ENCODE data around the gene HBG2.
"Not testable (repeated sequence)": the region's sequence is repeated elsewhere in the genome, so short reads cannot be mapped to it uniquely, and the experiment has no call there.

Gene HBG2

DNA sequence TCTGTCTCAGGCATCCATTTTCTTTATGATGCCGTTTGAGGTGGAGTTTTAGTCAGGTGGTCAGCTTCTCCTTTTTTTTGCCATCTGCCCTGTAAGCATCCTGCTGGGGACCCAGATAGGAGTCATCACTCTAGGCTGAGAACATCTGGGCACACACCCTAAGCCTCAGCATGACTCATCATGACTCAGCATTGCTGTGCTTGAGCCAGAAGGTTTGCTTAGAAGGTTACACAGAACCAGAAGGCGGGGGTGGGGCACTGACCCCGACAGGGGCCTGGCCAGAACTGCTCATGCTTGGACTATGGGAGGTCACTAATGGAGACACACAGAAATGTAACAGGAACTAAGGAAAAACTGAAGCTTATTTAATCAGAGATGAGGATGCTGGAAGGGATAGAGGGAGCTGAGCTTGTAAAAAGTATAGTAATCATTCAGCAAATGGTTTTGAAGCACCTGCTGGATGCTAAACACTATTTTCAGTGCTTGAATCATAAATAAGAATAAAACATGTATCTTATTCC lies 26.1 kb upstream of the HBG2 start:
- no peak for DNase-seq

DNA sequence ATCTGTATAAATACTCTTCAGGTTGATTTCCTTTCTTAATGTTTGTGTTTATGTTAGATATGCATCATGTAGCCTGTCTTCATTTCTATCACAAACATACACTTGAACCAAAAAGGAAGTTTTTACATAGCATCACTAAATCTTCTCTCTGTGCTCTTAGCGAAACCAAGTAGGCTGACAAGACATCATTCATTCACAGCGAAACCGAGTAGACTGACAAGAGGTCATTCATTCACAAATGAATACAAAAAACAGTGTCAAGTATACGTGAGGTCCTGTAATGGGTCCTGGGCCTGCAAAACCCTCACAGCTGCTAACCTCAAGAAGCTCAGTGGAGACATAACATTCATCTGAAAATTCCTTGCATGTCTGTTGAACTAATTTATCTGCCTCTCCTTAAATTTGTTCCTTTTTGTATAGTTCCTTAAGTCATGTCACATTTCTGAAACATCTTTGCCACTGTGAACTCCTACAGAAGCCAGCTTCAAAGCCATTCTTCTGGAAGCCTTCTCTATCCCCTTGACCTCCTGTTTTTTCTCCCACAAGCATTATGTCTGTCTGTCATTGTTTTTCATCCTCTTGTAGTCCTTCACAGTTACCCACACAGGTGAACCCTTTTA lies 25.0 kb upstream of the HBG2 start:
- DNase-seq: no peak

DNA sequence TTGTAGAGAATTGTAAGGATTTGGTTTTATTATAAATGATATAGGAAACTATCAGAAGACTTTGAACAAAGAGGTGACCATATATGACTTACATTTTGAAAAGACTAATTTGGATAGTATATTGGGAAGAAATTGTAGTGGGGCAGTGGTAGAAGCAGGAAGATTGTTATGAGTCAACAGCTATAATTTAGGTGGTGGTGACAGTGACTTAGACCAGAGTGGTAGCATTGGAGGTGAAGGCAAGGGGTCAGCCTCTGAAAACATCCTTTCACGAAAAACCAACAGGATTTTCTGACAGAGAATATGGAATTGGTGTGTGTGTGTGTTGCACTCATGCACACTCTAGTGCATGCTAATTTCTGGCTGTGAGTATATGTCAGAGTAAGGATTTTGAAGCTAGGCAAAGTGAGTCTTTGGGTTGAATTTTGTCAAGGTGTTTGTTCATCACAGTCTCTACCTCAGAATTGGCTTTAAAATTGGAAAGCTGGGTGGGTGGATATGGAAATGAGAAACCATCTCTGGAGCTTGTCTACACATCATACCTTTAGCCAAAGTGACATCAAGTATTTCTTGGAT lies 23.3 kb upstream of the HBG2 start:
- DNase-seq: no peak

DNA sequence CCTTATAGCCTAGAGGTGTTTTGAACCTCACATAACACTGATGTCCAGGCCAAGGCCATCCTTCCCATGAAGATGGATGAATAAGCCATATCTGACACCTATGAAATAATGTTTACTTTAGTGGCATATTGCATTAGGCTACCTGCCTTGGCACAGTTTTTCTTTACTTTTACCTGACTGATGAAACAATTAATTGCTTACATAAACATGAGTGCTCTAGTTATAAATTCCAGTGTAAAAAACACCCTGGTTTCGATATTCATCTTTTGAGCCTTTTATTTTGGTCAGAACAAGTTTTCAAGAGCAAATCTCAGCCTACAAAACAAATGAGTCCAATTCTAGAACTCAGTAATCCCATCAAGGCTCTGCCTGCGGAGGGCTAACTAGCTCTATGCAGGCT lies 22.1 kb upstream of the HBG2 start:
- no peak for DNase-seq

DNA sequence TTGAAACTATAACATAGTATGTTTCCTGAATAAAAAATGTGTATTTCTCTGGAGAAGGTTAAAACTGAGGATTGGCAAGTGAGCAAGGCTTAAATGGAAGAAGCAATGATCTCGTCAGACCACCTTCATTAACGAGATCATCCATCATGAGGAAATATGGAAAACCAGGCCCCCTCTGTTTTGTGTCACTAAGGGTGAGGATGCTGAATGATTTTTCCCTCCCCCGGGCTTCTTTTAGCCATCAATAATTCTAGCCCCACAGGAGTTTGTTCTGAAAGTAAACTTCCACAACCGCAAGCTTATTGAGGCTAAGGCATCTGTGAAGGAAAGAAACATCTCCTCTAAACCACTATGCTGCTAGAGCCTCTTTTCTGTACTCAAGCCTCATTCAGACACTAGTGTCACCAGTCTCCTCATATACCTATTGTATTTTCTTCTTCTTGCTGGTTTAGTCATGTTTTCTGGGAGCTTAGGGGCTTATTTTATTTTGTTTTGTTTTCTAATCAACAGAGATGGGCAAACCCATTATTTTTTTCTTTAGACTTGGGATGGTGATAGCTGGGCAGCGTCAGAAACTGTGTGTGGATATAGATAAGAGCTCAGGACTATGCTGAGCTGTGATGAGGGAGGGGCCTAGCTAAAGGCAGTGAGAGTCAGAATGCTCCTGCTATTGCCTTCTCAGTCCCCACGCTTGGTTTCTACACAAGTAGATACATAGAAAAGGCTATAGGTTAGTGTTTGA lies 21.0 kb upstream of the HBG2 start:
- DNase-seq: no peak

DNA sequence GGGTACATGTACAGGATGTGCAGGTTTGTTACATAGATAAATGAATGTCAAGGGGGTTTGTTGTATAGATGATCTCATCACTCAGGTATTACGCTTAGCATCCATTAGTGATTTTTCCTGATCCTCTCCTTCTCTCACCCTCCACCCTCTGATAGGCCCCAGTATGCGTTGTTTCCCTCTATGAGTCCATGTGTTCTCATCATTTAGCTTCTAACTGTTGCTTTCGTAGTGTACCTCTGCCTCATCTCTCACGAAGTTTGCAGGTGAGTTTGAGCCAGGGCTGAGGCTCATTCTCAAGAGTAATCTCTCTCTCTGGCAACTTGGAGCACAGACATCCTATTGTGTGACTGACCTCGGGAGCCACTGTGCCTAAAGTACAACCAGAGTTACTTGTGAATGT lies 19.8 kb upstream of the HBG2 start:
- no peak for DNase-seq

DNA sequence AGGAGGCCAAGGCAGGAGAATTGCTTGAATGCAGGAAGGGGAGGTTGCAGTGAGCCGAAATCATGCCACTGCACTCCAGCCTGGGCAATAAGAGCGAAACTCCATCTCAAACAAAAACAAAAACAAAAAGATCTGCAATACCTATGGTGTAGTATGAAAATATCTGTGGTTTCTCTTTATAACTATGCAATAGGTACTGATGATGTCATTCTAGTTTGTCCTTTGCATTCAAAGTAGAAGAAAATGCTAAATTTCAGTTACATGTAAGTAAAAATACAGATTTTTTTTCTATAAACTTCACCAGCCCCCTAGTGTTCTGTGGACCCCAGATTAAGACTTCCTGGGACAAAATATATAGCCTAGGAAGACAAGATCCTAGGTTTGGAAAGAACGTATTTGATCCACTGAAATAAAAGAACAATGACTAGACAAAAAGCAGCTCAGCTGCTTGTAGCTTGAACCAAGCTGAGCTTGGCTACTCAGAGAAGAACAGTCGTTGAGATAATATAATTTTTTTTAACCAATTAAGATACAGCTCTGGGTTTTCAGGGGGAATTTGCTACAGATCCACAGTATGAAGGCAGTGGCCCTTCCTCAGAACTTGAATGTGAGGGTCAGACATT lies 17.9 kb upstream of the HBG2 start:
- DNase-seq: no peak

DNA sequence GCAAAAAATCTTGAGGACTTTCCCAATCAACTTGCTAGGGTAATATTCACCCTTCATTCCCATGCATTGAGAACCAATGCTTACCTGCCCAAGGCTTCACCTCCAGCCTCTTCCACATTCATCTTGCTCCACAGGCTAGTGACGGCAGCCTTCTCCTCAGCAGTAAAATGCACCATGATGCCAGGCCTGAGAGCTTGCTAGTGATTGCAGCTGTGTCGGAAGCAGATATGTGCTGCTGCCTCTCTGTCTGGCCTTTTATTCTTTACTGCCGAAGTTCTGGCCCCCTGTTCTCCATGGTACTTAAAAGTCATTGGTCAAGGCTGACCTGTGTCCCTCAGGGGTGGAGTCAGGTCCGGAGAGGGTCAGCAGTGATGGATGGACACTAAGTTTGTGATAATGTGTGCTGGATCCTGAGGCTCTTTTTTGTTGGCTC lies 15.2 kb upstream of the HBG2 start, which contains the start of gene HBE1:
Gene HBE1, minus strand, starts transcription at position 231 of the 433 bp plus-strand sequence. Its CDS starts 55 bp downstream, at position 176.
- no peak for DNase-seq

DNA sequence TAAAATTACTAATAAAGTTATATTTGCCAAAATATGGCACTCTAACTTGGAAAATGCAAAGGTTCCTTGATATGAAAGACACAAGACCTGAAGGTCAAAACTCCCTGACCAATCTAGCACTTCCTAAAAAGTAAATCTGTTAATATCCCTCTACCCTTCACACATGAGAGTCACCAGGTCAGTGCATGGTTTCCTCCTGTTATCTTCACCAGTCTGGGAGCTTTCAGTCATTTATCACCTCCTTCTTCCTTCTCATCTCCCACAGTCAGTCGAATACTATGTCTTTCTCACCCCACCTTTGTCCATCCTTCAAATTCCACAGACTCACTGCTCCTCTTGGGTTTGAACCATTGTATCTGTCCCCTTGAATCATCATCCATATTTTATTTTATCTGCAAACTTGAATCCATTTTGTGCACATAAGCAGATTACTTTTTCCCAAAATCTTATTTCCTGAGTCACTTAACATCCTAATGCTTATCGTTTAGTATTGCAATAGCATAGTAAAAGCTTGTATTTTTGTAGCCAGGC lies 12.5 kb upstream of the HBG2 start:
- DNase-seq: no peak

DNA sequence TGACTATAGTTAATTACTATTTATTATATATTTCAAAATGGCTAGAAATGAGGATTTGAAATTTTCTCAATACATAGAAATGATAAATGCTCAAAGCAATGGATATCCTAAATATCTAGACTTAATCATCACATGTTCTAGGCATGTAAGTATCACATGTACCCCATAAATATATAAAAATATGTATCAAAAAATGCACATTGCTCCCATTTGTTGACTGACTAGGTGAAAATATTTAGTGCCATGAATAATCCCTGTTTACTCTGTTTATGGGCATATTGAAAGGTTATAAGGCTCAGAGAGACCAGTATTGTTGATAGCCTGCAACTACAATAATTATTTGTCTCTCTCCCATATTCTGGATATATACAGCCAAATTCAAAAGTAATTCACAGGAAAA lies 12.0 kb upstream of the HBG2 start:
- no peak for DNase-seq

DNA sequence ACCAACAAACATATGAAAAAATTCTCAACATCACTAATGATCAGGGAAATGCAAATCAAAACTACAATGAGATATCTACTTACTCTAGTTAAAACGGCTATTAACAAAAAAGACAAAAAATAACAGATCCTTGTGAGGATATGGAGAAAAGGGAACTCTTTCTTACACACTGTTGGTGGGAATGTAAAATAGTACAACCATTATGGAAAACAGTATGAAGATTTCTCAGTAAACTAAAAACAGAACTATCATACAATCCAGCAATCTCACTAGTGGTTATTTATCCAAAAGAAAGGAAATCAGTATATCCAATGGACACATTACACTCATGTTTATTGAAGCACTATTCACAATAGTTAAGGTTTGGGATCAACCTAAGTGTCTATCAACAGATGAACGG lies 11.3 kb upstream of the HBG2 start:
- no peak for DNase-seq

DNA sequence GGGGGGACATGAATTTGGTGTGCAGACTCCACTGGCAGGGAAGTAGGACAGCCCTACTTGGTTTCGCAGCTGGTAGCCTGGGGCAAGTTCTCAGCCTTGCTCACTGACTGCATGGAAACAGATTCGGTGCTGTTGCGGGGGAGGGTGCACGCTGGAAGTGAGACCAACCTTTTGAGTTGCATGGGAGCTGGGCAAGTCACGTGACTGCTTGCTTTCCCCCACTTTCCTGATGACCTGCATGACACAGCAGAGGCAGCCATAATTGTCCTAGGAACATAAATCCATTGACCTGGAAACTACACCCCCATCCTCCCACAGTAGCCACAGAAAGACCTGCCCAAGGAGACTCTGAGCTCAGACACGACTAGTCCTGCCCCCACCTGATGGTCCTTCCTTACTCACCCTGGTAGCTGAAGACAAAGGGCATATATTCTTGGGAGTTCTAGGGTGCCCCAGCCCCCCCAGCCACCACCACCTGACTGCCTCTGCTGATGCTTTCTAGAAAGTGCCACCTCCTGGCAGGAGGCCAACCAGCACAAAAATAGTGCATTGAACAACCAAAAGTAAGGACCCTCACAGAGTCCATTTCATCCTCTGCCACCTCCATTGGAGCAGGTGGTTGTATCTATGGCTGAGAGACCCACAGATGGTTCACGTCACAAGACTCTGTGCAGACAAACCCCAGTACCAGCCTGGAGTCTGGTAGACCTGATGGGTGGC lies 4.1 kb upstream of the HBG2 start:
- DNase-seq: no peak

DNA sequence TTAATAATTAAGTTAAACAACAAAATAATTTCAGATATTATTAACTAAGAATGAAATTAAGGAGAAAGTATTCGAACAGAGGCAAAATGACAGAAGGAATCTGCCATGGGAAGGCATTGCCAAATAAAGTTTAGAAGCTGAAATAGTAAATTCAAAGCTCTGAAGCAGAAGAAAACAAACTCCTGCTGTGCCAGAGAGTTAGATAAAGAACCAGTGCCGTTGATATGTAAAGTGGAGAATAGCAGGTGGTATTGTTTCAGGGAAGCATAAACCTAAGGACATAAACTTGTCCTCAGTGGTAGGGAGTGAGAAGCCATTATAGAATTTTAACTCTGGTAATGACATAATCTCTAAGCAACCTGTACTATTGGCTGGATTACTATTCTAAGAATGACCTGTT lies 2.7 kb upstream of the HBG2 start:
- no peak for DNase-seq

DNA sequence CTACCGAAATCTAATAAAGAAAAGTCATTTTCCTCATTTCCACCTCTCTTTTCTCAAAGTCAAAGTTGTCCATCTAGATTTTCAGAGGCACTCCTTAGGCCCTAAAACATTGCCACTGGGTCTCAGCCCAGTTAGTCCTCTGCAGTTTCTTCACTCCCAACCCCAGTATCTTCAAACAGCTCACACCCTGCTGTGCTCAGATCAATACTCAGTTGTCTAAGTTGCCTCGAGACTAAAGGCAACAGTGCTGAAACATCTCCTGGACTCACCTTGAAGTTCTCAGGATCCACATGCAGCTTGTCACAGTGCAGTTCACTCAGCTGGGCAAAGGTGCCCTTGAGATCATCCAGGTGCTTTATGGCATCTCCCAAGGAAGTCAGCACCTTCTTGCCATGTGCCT lies 558 bp downstream of the HBG2 start:
- not testable (repeated sequence) for DNase-seq

DNA sequence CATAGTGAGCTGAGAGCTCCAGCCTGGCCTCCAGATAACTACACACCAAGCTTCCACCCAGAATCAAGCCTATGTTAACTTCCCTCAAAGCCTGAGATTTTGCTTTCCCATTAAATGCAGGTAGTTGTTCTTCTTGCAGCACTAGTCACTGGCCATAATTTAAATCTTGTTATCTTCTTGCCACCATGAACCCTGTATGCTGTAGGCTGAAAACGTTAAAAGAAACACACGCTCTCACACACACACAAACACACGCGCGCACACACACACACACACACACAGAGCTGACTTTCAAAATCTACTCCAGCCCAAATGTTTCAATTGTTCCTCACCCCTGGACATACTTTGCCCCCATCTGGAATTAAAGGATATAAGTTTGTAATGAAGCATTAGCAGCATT lies 1.1 kb downstream of the HBG2 start:
- not testable (repeated sequence) for DNase-seq

DNA sequence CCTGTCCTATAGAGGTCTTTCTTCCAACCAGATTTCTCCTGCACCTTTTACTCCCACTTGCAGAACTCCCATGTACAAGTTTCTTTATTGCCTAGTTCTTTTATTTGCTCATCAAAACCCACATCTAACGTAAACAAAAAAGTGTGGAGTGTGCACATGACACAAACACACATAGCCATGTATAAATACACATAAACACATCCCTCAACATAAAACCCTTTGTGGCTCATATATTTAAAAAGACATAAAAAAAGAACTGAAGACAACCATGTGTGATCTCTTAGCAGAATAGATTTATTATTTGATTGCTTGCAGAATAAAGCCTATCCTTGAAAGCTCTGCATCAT lies 1.7 kb downstream of the HBG2 start:
- DNase-seq: no peak

DNA sequence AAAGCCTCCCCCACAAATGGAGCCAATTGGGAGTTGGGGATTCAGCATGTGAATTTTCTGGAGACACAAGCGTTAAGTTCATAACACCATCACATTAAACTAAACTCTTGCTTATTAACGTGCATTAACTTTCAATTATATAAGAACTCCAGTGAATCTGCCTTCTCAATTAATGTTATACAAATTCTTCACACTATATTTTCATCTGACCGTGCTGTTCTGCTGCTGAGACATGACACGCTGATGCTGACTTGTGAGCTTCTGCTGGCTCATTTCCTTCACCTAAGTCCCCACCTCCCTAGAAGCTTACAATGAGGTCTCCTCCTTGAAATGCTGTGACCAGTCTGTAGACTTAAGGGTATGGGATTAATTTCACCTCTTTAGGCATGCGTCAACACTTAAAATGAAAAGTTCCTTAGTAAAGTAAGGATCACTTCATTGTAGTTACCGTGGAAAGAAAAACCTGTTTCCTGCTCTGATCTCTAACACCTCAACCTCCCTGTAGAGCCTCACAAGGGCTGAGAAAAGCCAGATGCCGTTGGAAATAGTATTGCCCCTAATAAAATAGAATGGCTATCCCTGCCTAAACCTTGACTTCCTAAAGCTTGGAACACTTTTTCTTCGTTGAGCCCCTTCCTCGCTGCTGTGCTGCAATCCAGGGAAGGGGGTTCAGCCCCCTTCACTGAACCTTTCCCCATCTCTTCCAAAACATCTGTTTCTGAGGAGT lies 2.2 kb downstream of the HBG2 start:
- no peak for DNase-seq

DNA sequence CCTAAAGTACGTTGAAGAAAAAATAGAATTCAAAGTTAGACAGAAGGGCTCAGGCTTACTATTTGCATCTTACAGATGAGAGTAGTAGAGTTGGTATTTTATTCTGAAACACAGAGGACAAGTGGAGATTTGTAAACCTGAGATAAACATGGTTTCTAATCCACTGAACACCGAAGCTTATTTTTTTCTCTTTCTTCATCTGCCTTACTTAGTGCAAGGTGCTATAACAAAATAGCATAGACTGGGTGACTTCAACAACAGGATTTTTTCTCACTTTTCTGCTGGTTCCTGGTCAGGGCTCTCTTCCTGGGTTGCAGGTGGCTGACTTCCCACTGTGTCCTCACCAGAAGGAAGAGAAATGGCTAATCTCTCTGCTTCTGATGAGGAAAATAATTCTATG lies 2.8 kb downstream of the HBG2 start:
- no peak for DNase-seq

DNA sequence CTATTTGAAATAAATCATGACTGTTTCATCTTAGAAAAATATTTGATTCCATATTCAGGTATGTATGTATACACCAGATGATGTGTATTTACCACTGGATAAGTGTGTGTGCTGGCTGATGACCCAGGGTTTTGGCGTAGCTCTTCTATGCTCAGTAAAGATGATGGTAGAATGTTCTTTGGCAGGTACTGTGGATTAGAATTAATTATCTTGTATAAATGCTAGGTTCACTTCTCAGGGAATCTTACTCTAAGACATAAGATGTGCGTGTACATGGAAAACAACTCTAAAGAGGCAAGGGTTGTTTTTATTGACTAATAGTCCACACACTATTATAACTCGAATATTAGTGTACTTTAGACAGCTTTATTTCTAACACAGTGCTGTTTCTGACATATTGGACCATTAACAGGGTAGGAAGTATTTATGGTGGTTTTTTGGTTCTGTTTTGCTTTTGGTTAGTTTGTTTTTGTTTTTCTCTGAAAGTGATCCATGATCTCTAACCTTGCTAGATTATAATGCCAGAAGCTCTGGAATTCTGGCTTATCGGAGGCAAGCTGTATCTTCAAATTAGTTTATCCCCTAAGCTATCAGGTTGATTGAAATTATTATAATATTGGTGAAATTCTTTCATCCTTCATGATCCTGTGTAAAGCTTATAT lies 3.9 kb downstream of the HBG2 start:
- no peak for DNase-seq

DNA sequence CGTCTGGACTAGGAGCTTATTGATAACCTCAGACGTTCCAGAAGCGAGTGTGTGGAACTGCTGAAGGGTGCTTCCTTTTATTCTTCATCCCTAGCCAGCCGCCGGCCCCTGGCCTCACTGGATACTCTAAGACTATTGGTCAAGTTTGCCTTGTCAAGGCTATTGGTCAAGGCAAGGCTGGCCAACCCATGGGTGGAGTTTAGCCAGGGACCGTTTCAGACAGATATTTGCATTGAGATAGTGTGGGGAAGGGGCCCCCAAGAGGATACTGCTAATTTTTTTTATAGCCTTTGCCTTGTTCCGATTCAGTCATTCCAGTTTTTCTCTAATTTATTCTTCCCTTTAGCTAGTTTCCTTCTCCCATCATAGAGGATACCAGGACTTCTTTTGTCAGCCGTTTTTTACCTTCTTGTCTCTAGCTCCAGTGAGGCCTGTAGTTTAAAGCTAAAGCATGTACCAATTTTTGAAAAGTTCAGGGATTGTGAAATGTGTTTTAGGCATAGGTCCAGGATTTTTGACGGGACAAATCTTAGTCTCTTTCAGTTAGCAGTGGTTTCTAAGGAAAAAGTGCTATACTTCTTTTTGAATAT lies 4.7 kb downstream of the HBG2 start, which contains the start of gene HBG1:
Gene HBG1, minus strand, starts transcription at position 51 of the 590 bp plus-strand sequence. CDS start 53 bp downstream, outside the sequence.
- DNase-seq: not testable (repeated sequence)

DNA sequence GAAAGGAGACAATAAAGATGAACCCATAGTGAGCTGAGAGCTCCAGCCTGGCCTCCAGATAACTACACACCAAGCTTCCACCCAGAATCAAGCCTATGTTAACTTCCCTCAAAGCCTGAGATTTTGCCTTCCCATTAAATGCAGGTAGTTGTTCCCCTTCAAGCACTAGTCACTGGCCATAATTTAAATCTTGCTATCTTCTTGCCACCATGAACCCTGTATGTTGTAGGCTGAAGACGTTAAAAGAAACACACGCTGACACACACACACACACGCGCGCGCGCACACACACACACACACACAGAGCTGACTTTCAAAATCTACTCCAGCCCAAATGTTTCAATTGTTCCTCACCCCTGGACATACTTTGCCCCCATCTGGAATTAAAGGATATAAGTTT lies 6.1 kb downstream of the HBG2 start:
- not testable (repeated sequence) for DNase-seq

All from central memory CD4-positive, alpha-beta T cell (primary cell).